Right lobe of liver (tissue), 6 donors: ENCODE measurements around the gene MBOAT1. TPM values are rescaled to one million over a fixed set of nuclear protein-coding genes. Genes with fewer than 3 reads are reported as not detected.

Source experiments
- ATAC-seq, 4 donors: fragments of 200-7000 bp; cut with Tn5 transposase; one replicate each; pipeline ENCODE4 v1.9.1; 2020; ENCODE audit warnings: mild to moderate bottlenecking in 4 of 4, moderate library complexity in 4 of 4
- DNase-seq, 3 donors: peaks; one replicate each; pipeline ENCODE4 v3.0.0-alpha.2; 2020
- H3K27ac ChIP-seq, 3 donors: fragments of 200-600 bp; one replicate each; pipeline ENCODE4 v1.8.0; 2022
- H3K27me3 ChIP-seq, 2 donors: fragments of 200-600 bp; one replicate each; pipeline ENCODE4 v1.8.0; 2022
- H3K36me3 ChIP-seq, 4 donors: fragments of 200-600 bp; sonication (generic) in 1 of 4; one replicate each; pipeline versions ENCODE4 v1.5.1 to v1.8.0; 2017 to 2022; ENCODE audit warnings: control low read depth in 1 of 4
- H3K4me1 ChIP-seq, 4 donors: fragments of 200-600 bp; sonication (generic) in 1 of 4; one replicate each; pipeline versions ENCODE4 v1.5.1 to v1.8.0; 2017 to 2022; ENCODE audit warnings: control low read depth in 1 of 4
- H3K4me3 ChIP-seq, 3 donors: fragments of 200-600 bp; one replicate each; pipeline ENCODE4 v1.8.0; 2022
- H3K9me3 ChIP-seq, 4 donors: fragments of 200-600 bp; sonication (generic) in 1 of 4; one replicate each; pipeline versions ENCODE4 v1.5.1 to v1.8.0; 2017 to 2022; ENCODE audit warnings: control low read depth in 1 of 4
- POLR2A ChIP-seq: fragments of 450-650 bp; IDR thresholded peaks from one replicate; pipeline ENCODE4 v1.6.1; 2017; ENCODE audit warnings: antibody characterized with exemption, mild to moderate bottlenecking
- WGBS: methylation state at CpG from one replicate; pipeline ENCODE4 v1.1.6; 2018; ENCODE audit warnings: low coverage, low lambda C conversion rate; ENCODE audit not compliant: insufficient coverage; ENCODE audit errors: missing lambda C conversion rate; 5-methylcytosine and 5-hydroxymethylcytosine counted together
- intact Hi-C, 2 donors: fragments of 100-400 bp; cut with DNase I; formaldehyde crosslinking; loops; one replicate each; pipeline versions ENCODE4 v1.11.2 to v1.14.1; 2022
- total RNA-seq, 6 experiments: library from RNA; depleted of rRNA in 2 of 6; stranded (reverse); fragments of >200 nt in 2 of 6; fragmentation: NEBNext Ultra II Directional in 3 of 6; extraction: Animal tissue kit (Norgen Biotek cat#: 25700) in 3 of 6; gene quantifications; one replicate each; pipeline versions ENCODE4 v1.1.0 to v1.2.4, GENCODE V29; 2016 to 2023
- TF ChIP-seq, protein P1 (sequence below), 4 donors: fragments of 200-600 bp in 3 of 4; fragments of 450-650 bp in 1 of 4; IDR thresholded peaks; one replicate each; pipeline versions ENCODE4 v1.5.1 to v1.8.0; 2016 to 2022; ENCODE audit warnings: antibody characterized with exemption in 4 of 4, mild to moderate bottlenecking in 2 of 4
- donor health status: DM: no; HTN: yes; CAD: no.
- donor health status: DM: no; HTN: no; CAD: no.
- donor health status: DM: no; HTN: no; CAD: no.
- donor health status: DM: no; HTN: yes; CAD: no.
- donor health status: DM: no; HTN: yes; CAD: no.

Gene MBOAT1
- total RNA-seq, 6 experiments from 2014 or later: 3.6 to 10.0 (median 5.9) TPM

DNA sequence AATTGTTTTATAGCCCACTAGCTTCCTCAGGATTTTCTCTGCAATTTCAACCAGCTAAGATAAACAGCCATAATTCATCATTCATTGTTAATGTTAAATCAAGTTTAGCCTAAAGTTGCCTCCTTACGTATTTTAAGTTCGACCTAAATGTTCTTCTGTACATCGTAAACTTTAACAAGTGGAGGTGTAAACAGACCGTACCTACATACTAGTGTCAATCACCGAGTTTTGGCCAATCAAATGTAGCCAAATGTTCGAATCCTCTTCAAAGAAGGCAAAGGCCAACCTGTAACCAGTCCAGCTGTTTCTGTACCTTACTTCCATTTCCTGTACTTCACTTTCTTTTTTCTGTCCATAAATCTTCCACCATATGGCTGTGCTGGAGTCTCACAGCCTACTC, 13.5 kb downstream of the MBOAT1 start:
- peaks cover 0 to 24% (median 5%) of the 10 kb centered on the region in 4 donors for H3K4me1 ChIP-seq
- no peaks in the 10 kb centered on the region for H3K9me3 ChIP-seq
- no peaks in the 10 kb centered on the region for H3K27me3 ChIP-seq
- DNase-seq (no peak), ATAC-seq (no peak)
- WGBS: 81% methylated on average over 6 of the region's 6 CpGs
- no peaks in the 10 kb centered on the region for H3K36me3 ChIP-seq
- intact Hi-C loops: no loop called here
- H3K4me3 ChIP-seq: no peak overlapping the region
- H3K27ac ChIP-seq: no peak overlapping the region
- no peak for TF ChIP-seq POLR2A
- TF ChIP-seq, protein P1, sequence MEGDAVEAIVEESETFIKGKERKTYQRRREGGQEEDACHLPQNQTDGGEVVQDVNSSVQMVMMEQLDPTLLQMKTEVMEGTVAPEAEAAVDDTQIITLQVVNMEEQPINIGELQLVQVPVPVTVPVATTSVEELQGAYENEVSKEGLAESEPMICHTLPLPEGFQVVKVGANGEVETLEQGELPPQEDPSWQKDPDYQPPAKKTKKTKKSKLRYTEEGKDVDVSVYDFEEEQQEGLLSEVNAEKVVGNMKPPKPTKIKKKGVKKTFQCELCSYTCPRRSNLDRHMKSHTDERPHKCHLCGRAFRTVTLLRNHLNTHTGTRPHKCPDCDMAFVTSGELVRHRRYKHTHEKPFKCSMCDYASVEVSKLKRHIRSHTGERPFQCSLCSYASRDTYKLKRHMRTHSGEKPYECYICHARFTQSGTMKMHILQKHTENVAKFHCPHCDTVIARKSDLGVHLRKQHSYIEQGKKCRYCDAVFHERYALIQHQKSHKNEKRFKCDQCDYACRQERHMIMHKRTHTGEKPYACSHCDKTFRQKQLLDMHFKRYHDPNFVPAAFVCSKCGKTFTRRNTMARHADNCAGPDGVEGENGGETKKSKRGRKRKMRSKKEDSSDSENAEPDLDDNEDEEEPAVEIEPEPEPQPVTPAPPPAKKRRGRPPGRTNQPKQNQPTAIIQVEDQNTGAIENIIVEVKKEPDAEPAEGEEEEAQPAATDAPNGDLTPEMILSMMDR (IDR thresholded peaks at IDR 0.05): no peak

DNA sequence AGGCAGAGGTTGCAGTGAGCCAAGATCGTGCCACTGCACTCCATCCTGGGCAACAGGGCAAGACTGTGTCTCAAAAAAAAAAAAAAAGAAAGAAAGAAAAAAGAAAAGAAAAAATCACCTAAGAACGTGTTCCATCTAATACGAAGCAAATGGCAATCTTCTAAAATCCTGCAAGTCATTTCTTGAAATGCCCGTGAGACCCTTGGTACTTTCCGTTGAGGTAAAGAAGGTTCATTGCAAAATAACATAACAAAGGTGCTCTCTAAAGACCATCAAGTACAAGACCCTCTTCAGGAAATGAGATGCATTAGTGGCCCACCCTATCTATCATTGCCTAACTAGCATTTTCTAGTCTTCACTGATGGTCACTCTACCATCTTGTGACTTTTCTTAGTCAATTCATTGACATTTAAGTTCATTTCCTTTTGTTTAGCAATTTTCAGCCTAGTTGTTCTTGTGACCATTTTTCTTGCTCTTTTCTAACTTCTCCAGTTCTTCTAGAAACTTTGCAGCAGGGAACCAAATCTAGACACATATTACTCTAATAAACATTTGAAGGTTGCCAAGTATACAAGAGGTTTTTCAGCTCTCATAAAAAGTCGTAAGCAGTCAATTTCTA, 14.0 kb downstream of the MBOAT1 start:
- DNase-seq (no peak), ATAC-seq (no peak)
- H3K27ac ChIP-seq: no peak overlapping the region
- no peaks in the 10 kb centered on the region for H3K36me3 ChIP-seq
- intact Hi-C loops: no loop called here
- peaks cover 0 to 24% (median 5%) of the 10 kb centered on the region in 4 donors for H3K4me1 ChIP-seq
- 93% methylated on average over 4 of the region's 6 CpGs for WGBS
- no peaks in the 10 kb centered on the region for H3K9me3 ChIP-seq
- TF ChIP-seq, protein P1 (IDR thresholded peaks at IDR 0.05): no peak
- TF ChIP-seq POLR2A: no peak
- no peaks in the 10 kb centered on the region for H3K27me3 ChIP-seq
- H3K4me3 ChIP-seq: no peak overlapping the region

DNA sequence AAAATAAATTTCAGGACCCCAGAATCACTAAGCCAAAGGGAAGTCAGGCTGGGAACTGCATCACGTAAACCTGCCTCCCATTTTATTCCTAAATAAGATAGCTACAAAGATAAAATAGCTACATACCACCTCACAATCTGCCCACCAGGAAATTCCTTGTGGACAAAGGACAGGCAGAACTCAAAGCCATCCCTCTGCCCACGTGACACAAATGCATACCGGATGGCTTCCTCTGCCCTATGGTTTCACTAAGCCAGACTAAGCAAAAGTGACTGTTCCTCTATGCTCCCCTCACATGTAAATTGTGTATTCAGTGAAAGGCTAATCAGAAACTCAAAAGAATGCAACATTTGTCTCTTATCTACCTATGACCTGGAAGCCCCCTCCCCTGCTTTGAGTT, 15.0 kb downstream of the MBOAT1 start:
- no peak for DNase-seq
- Histone ChIP-seq H3K4me1 (peaks cover 0 to 16% (median 5%) of the 10 kb centered on the region in 4 donors), H3K27ac (no peak overlapping the region), H3K9me3 (no peaks in the 10 kb centered on the region), H3K27me3 (no peaks in the 10 kb centered on the region), H3K36me3 (no peaks in the 10 kb centered on the region), H3K4me3 (no peak overlapping the region)
- intact Hi-C loops: no loop called here
- TF ChIP-seq, protein P1 (IDR thresholded peaks at IDR 0.05): no peak
- TF ChIP-seq POLR2A: no peak
- no peak for ATAC-seq
- 80% methylated on average over 1 of the region's 3 CpGs for WGBS

DNA sequence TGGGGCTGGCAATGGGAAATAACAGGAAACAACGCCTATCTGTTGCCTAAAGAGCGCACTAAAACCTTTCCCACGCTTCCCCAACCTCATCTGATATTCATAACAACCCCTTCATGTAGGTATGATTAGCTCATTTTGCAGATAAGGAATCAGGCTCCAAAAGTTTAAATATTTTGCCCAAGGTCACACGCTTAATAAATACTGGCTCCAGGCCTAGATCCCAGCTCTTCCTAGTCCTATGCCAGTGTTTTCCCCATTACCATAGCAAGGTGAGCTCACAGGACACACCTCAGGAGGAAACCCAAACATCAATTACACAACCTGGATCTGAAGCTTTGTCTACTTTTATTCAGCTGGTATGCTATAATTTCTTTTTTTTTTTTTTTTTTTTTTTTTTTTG, 19.6 kb downstream of the MBOAT1 start:
- intact Hi-C loops: no loop called here
- TF ChIP-seq, protein P1 (IDR thresholded peaks at IDR 0.05): no peak
- no peak for TF ChIP-seq POLR2A
- Histone ChIP-seq H3K36me3 (no peaks in the 10 kb centered on the region), H3K9me3 (peaks cover 0 to 4% (median 0%) of the 10 kb centered on the region in 4 donors), H3K4me3 (no peak overlapping the region), H3K27ac (no peak overlapping the region), H3K4me1 (no peaks in the 10 kb centered on the region), H3K27me3 (no peaks in the 10 kb centered on the region)
- ATAC-seq: peak in 2 of 4 donors; percentile 38 to 50
- 88% methylated on average over 4 of the region's 4 CpGs for WGBS
- DNase-seq: no peak
